GM23248 (cell line): ENCODE results near the gene RFC4.

Source experiments
- EZH2 ChIP-seq: fragments of 200-600 bp; sonication (generic); IDR thresholded peaks from 2 replicates; pipeline ENCODE4 v1.6.1; 2018; ENCODE audit warnings: antibody characterized with exemption, mild to moderate bottlenecking; ENCODE audit not compliant: insufficient read depth, poor library complexity, severe bottlenecking
- EZH2phosphoT487 ChIP-seq: fragments of 200-600 bp; sonication (generic); IDR thresholded peaks from 2 replicates; pipeline ENCODE4 v1.6.1; 2018; ENCODE audit warnings: antibody characterized with exemption, moderate library complexity, mild to moderate bottlenecking, low read depth; ENCODE audit not compliant: insufficient read depth

- TF ChIP-seq EZH2 = no peak
- no peak for TF ChIP-seq EZH2phosphoT487
These were observed 38.6 kb upstream of the RFC4 start for GRCh38 chr3:186844908-186845307.
